ENCODE results near the gene ZNF441. TPM values are rescaled to one million over a fixed set of nuclear protein-coding genes. Genes with fewer than 3 reads are reported as not detected.

ZNF441 gene
- total and polyA plus RNA-seq, 2 of the 4 experiments (the other 2 are of a cell fraction): 2.8 to 9.7 TPM

DNA sequence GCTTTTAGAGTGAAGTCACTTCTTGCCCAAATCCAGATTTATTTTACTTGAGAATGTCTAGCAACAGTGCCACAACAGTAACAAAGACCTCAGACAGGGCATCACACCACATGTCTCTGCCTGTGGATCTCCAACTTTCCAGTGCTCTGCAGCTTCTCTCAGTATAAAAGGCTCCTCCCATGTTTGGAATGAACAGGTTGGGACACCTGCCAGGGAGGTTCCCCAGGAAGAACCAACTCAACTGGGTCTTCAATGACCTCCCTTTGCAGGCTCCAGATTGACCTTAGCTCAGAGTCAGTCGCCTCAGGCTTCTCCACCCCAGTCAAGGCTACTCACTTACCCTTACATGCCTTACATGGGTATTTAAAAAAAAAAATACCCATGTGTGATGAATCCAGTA, 31.4 kb upstream of the ZNF441 start:
- H3K14ac ChIP-seq (replicated peaks; ENCODE audit: low read depth, low read length): no peak overlapping the region
- no peak overlapping the region for H4K91ac ChIP-seq (ENCODE audit: insufficient read depth, low read depth, low read length)
- ChIA-PET POLR2A (ENCODE audit: unreplicated experiment) (no interaction called here), CTCF (no interaction called here)
- H3K4me3 ChIP-seq (ENCODE audit: insufficient read depth, low read depth, low read length): no peak overlapping the region
- no peak overlapping the region for H2BK15ac ChIP-seq (ENCODE audit: low read depth, low read length)
- in situ Hi-C loops (cut with MboI; ENCODE audit: low sequenced_read_pairs): no loop called here
- H2AK9ac ChIP-seq (replicated peaks; ENCODE audit: low read depth, low read length, poor library complexity): no peak overlapping the region
- no peak overlapping the region for H3K56ac ChIP-seq (ENCODE audit: extremely low read depth, insufficient read depth, low read length)
- peaks cover 2% of the 10 kb centered on the region; the same call in 1 of the 2 replicates for H3K9me1 ChIP-seq (ENCODE audit: insufficient read depth, low read length)
- 0 out of 2 replicates have a peak overlapping the region, but pooled peaks have one; percentile 15 for H3K23ac ChIP-seq (ENCODE audit: low read depth, low read length)
- H3K4me2 ChIP-seq (ENCODE audit: low read depth, low read length): no peak overlapping the region
- H2BK120ac ChIP-seq (ENCODE audit: low read depth, low read length): no peak overlapping the region
- no peak for TF ChIP-seq RFX5 (IDR thresholded peaks at IDR 0.05; ENCODE audit: low read depth, low read length)
- TF ChIP-seq, protein P1, sequence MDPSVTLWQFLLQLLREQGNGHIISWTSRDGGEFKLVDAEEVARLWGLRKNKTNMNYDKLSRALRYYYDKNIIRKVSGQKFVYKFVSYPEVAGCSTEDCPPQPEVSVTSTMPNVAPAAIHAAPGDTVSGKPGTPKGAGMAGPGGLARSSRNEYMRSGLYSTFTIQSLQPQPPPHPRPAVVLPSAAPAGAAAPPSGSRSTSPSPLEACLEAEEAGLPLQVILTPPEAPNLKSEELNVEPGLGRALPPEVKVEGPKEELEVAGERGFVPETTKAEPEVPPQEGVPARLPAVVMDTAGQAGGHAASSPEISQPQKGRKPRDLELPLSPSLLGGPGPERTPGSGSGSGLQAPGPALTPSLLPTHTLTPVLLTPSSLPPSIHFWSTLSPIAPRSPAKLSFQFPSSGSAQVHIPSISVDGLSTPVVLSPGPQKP (IDR thresholded peaks at IDR 0.05; ENCODE audit: borderline replicate concordance, low read depth, low read length): no peak
- no peak for TF ChIP-seq MAFK (IDR thresholded peaks at IDR 0.05; ENCODE audit: low read depth, low read length)
- no peak for TF ChIP-seq CHD1 (IDR thresholded peaks at IDR 0.05; ENCODE audit: low read depth, low read length)
- no peak for TF ChIP-seq MAZ (IDR thresholded peaks at IDR 0.05; ENCODE audit: borderline replicate concordance, low read depth, low read length)
- no peak for TF ChIP-seq MXI1 (IDR thresholded peaks at IDR 0.05; ENCODE audit: borderline replicate concordance, low read depth, low read length)
- TF ChIP-seq CEBPB (IDR thresholded peaks at IDR 0.05; ENCODE audit: low read depth, low read length): no peak
- TF ChIP-seq, protein P2, sequence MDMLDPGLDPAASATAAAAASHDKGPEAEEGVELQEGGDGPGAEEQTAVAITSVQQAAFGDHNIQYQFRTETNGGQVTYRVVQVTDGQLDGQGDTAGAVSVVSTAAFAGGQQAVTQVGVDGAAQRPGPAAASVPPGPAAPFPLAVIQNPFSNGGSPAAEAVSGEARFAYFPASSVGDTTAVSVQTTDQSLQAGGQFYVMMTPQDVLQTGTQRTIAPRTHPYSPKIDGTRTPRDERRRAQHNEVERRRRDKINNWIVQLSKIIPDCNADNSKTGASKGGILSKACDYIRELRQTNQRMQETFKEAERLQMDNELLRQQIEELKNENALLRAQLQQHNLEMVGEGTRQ (IDR thresholded peaks at IDR 0.05; ENCODE audit: low read depth, low read length): no peak
- TF ChIP-seq NFE2L2 (IDR thresholded peaks at IDR 0.05; ENCODE audit: low read depth, low read length): no peak
- TF ChIP-seq RCOR1 (IDR thresholded peaks at IDR 0.05; ENCODE audit: insufficient replicate concordance, low read length): no peak
- no peak for TF ChIP-seq SMC3 (IDR thresholded peaks at IDR 0.05; ENCODE audit: low read depth, low read length)
- TF ChIP-seq RAD21 (IDR thresholded peaks at IDR 0.05; ENCODE audit: low read length): no peak
- TF ChIP-seq FOS (IDR thresholded peaks at IDR 0.05; ENCODE audit: low read depth, low read length): no peak
- TF ChIP-seq, protein P3, sequence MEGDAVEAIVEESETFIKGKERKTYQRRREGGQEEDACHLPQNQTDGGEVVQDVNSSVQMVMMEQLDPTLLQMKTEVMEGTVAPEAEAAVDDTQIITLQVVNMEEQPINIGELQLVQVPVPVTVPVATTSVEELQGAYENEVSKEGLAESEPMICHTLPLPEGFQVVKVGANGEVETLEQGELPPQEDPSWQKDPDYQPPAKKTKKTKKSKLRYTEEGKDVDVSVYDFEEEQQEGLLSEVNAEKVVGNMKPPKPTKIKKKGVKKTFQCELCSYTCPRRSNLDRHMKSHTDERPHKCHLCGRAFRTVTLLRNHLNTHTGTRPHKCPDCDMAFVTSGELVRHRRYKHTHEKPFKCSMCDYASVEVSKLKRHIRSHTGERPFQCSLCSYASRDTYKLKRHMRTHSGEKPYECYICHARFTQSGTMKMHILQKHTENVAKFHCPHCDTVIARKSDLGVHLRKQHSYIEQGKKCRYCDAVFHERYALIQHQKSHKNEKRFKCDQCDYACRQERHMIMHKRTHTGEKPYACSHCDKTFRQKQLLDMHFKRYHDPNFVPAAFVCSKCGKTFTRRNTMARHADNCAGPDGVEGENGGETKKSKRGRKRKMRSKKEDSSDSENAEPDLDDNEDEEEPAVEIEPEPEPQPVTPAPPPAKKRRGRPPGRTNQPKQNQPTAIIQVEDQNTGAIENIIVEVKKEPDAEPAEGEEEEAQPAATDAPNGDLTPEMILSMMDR (conservative IDR thresholded peaks at IDR 0.05; ENCODE audit: low read depth, low read length): no peak
- no peak for TF ChIP-seq BHLHE40 (IDR thresholded peaks at IDR 0.05; ENCODE audit: low read depth, low read length)
- TF ChIP-seq POLR2A (IDR thresholded peaks at IDR 0.05; ENCODE audit: low read depth, low read length): no peak
- no peak overlapping the region for H3K4ac ChIP-seq (ENCODE audit: low read depth, low read length)
- WGBS, 2 experiments (ENCODE audit: extremely low coverage in 2 of 2, insufficient read length in 1 of 2): no CpG with 5 or more reads among the region's 1 CpG
- H2BK20ac ChIP-seq (ENCODE audit: low read depth, low read length): no peak overlapping the region
- no peak overlapping the region for H2AK5ac ChIP-seq (ENCODE audit: low read depth, low read length)
- intact Hi-C loops (cut with micrococcal nuclease): no loop called here
- DNase-seq: no peak
- no peak overlapping the region for H2BK5ac ChIP-seq (ENCODE audit: low read depth, low read length, poor library complexity, severe bottlenecking)
- no peaks in the 10 kb centered on the region for H3K9me3 ChIP-seq (ENCODE audit: control insufficient read depth, insufficient read depth, low read length)
- no peak overlapping the region for H2AFZ ChIP-seq (replicated peaks; ENCODE audit: low read length, poor library complexity)
- no peak for ATAC-seq (ENCODE audit: low read depth)
- dilution Hi-C loops (cut with HindIII; ENCODE audit: low sequenced_read_pairs, unreplicated experiment): no loop called here
- H3K27me3 ChIP-seq (ENCODE audit: control insufficient read depth, insufficient read depth, low read length): no peaks in the 10 kb centered on the region
- peaks cover 8% of the 10 kb centered on the region for H3K4me1 ChIP-seq (ENCODE audit: control insufficient read depth, insufficient read depth, low read length)
- no peak overlapping the region for H3K18ac ChIP-seq (ENCODE audit: low read depth, low read length)
- no peak overlapping the region for H4K8ac ChIP-seq (ENCODE audit: low read depth in 2 of 2, low read length in 2 of 2)
- no TSS peak for BruUV-seq (replicated peaks)
- H4K5ac ChIP-seq (ENCODE audit: low read depth, low read length): no peak overlapping the region
- peaks cover 8 to 41% of the 10 kb centered on the region in 2 experiments for H3K79me1 ChIP-seq (ENCODE audit: low read depth in 1 of 2, low read length in 2 of 2)
- H4K20me1 ChIP-seq (ENCODE audit: insufficient read depth, low read length): no peaks in the 10 kb centered on the region
- no peak overlapping the region for H3K27ac ChIP-seq (ENCODE audit: insufficient read depth, low read length)
- H3K36me3 ChIP-seq (ENCODE audit: control insufficient read depth, insufficient read depth, low read length): peaks cover 3% of the 10 kb centered on the region; the same call in 1 of the 2 replicates
- H3K9ac ChIP-seq (ENCODE audit: low read depth, low read length): no peak overlapping the region
